HepG2 (cell line): ENCODE results near the gene DNM3. TPM values are rescaled to one million over a fixed set of nuclear protein-coding genes. Genes with fewer than 3 reads are reported as not detected.

Source experiments
- ATAC-seq: fragments of 200-7000 bp; cut with Tn5 transposase; 3 replicates; pipeline ENCODE4 v1.9.1; 2020; ENCODE audit warnings: mild to moderate bottlenecking, moderate library complexity
- BruUV-seq: library from RNA; stranded (reverse); fragments of 400-500 nt; replicated peaks from 2 replicates; lab custom pipeline; 2021; lab: Mats Ljungman, UMichigan
- CTCF ChIA-PET: fragments of 300-600 bp; formaldehyde crosslinking; extraction: SDS; loops from one replicate; lab custom pipeline; 2021; ENCODE audit warnings: low total read pairs, inconsistent platforms, low intra/inter-chr PET ratio; lab: Yijun Ruan, JAX
- POLR2A ChIA-PET: fragments of 350-600 bp; sonication (Branson Sonifier 250); formaldehyde crosslinking; loops from one replicate; lab custom pipeline; 2020; ENCODE audit warnings: antibody characterized with exemption, inconsistent platforms; lab: Yijun Ruan, JAX
- DNase-seq: peaks from one replicate; pipeline ENCODE4 v3.0.0-alpha.2; 2015; ENCODE audit warnings: low spot score
- FAIRE-seq: peaks from 3 replicates; lab custom pipeline; 2011; peaks lifted over from hg19 to GRCh38; lab: Jason Lieb, UNC
- H2AFZ ChIP-seq: one replicate; pipeline ENCODE4 v1.6.1; 2011; ENCODE audit warnings: low read length, inconsistent platforms
- H3K27ac ChIP-seq: fragments of 300-600 bp; 3 replicates; pipeline ENCODE4 v1.8.0; 2011; ENCODE audit warnings: mixed run types, mild to moderate bottlenecking, mixed read lengths, low read length, inconsistent platforms; ENCODE audit not compliant: insufficient read depth; ENCODE audit errors: extremely low read length
- H3K27me3 ChIP-seq, 2 experiments: fragments of 200-600 bp in 1 of 2; 2 replicates in 1 of 2; 3 replicates in 1 of 2; pipeline versions ENCODE4 v1.6.0 to v1.8.0; 2011; ENCODE audit warnings: low read length in 2 of 2, mild to moderate bottlenecking in 2 of 2, moderate library complexity in 2 of 2, inconsistent platforms in 1 of 2; ENCODE audit not compliant: insufficient read depth in 2 of 2, control insufficient read depth in 1 of 2
- H3K36me3 ChIP-seq, 2 experiments: fragments of 200-600 bp in 1 of 2; replicated peaks in 1 of 2; 2 replicates in 1 of 2; 3 replicates in 1 of 2; pipeline versions ENCODE4 v1.5.1 to v1.8.0; 2011; ENCODE audit warnings: low read length in 2 of 2, inconsistent platforms in 1 of 2; ENCODE audit not compliant: insufficient read depth in 2 of 2, control insufficient read depth in 1 of 2
- H3K4me1 ChIP-seq: 2 replicates; pipeline ENCODE4 v1.5.1; 2012; ENCODE audit warnings: low read length, inconsistent platforms; ENCODE audit not compliant: insufficient read depth
- H3K4me2 ChIP-seq: 2 replicates; pipeline ENCODE4 v1.6.0; 2011; ENCODE audit warnings: low read depth, low read length, inconsistent platforms
- H3K4me3 ChIP-seq, 3 experiments: fragments of 200-600 bp in 1 of 3; sonication (generic), shearing (Covaris generic) in 1 of 3; replicated peaks in 1 of 3; 2 replicates each; pipeline ENCODE4 v1.5.1; 2011 to 2016; ENCODE audit warnings: low read length in 3 of 3, inconsistent platforms in 2 of 3, low read depth in 2 of 3, mild to moderate bottlenecking in 2 of 3, control low read depth in 1 of 3, mixed read lengths in 1 of 3; ENCODE audit not compliant: insufficient read depth in 1 of 3
- H3K79me2 ChIP-seq: one replicate; pipeline ENCODE4 v1.6.1; 2011; ENCODE audit warnings: low read length, inconsistent platforms; ENCODE audit not compliant: insufficient read depth
- H3K9ac ChIP-seq: 2 replicates; pipeline ENCODE4 v1.6.0; 2011; ENCODE audit warnings: mild to moderate bottlenecking, low read depth, low read length, inconsistent platforms; ENCODE audit not compliant: insufficient read depth
- H3K9me3 ChIP-seq: 2 replicates; pipeline ENCODE4 v1.5.1; 2012; ENCODE audit warnings: mild to moderate bottlenecking, low read length
- H4K20me1 ChIP-seq: 2 replicates; pipeline ENCODE4 v1.6.0; 2011; ENCODE audit warnings: inconsistent platforms, mild to moderate bottlenecking, low read length, moderate library complexity; ENCODE audit not compliant: insufficient read depth
- ATF7-NPFF ChIP-seq: sonication (generic); formaldehyde crosslinking; IDR thresholded peaks from 2 replicates; pipeline ENCODE4 v1.8.1; 2023; ENCODE audit warnings: mild to moderate bottlenecking, low read depth, missing genetic modification reagents, moderate library complexity
- BORCS8-MEF2B ChIP-seq: sonication (generic); formaldehyde crosslinking; IDR thresholded peaks from 2 replicates; pipeline ENCODE4 v1.8.0; 2022; ENCODE audit warnings: mild to moderate bottlenecking, missing genetic modification reagents
- CTCF ChIP-seq: sonication (generic); formaldehyde crosslinking; IDR thresholded peaks from 2 replicates; pipeline ENCODE4 v1.5.0; 2020; ENCODE audit warnings: mild to moderate bottlenecking, missing genetic modification reagents, moderate library complexity
- ELF1 ChIP-seq: sonication (generic); formaldehyde crosslinking; IDR thresholded peaks from 2 replicates; pipeline ENCODE4 v1.4.0; 2020; ENCODE audit warnings: missing genetic modification reagents
- FOSL1 ChIP-seq: sonication (generic); formaldehyde crosslinking; IDR thresholded peaks from 2 replicates; pipeline ENCODE4 v1.9.0; 2021; ENCODE audit warnings: missing genetic modification reagents, borderline replicate concordance
- HOXD1 ChIP-seq: sonication (generic); formaldehyde crosslinking; IDR thresholded peaks from 2 replicates; pipeline ENCODE4 v1.5.0; 2020; ENCODE audit warnings: missing genetic modification reagents
- RXRA ChIP-seq: sonication (generic); formaldehyde crosslinking; IDR thresholded peaks from 2 replicates; pipeline ENCODE4 v1.5.1; 2020; ENCODE audit warnings: missing genetic modification reagents
- SAFB2 ChIP-seq: sonication (generic); formaldehyde crosslinking; IDR thresholded peaks from 2 replicates; pipeline ENCODE4 v1.5.1; 2020; ENCODE audit warnings: missing genetic modification reagents, low read depth, mild to moderate bottlenecking, borderline replicate concordance
- SYNCRIP ChIP-seq: fragments of 200-400 bp; formaldehyde crosslinking; IDR thresholded peaks from 2 replicates; pipeline ENCODE4 v1.6.1; 2018; ENCODE audit warnings: mild to moderate bottlenecking, low read depth, low read length; ENCODE audit not compliant: insufficient read depth
- TBL1XR1 ChIP-seq: fragments of 150-350 bp; IDR thresholded peaks from 2 replicates; pipeline ENCODE4 v1.6.1; 2014; ENCODE audit warnings: borderline replicate concordance, low read length; ENCODE audit not compliant: partially characterized antibody
- ZBTB37 ChIP-seq: sonication (generic); formaldehyde crosslinking; IDR thresholded peaks from 2 replicates; pipeline ENCODE4 v1.4.0; 2020; ENCODE audit warnings: mild to moderate bottlenecking, missing genetic modification reagents
- ZBTB44 ChIP-seq: sonication (generic); formaldehyde crosslinking; IDR thresholded peaks from 2 replicates; pipeline ENCODE4 v1.4.0; 2020; ENCODE audit warnings: missing genetic modification reagents
- ZNF660 ChIP-seq: sonication (generic); formaldehyde crosslinking; IDR thresholded peaks from 2 replicates; pipeline ENCODE4 v1.5.1; 2020; ENCODE audit warnings: mild to moderate bottlenecking, low read depth, missing genetic modification reagents, borderline replicate concordance
- ZNF713 ChIP-seq: sonication (generic); formaldehyde crosslinking; IDR thresholded peaks from 2 replicates; pipeline ENCODE4 v1.4.0; 2020; ENCODE audit warnings: mild to moderate bottlenecking, missing genetic modification reagents
- WGBS: methylation state at CpG from one replicate; pipeline ENCODE4 v1.1.6; 2017; ENCODE audit warnings: low lambda C conversion rate; 5-methylcytosine and 5-hydroxymethylcytosine counted together
- in situ Hi-C: cut with HindIII; loops from 2 replicates; pipeline ENCODE4 v1.10.0; 2017; ENCODE audit warnings: low pct_unique_long_range_greater_than_20kb; ENCODE audit not compliant: extremely low pct_ligation_motif_present
- intact Hi-C: fragments of 100-400 bp; cut with micrococcal nuclease; formaldehyde crosslinking; loops from one replicate; pipeline ENCODE4 v1.10.0; 2022; ENCODE audit not compliant: unreplicated experiment
- polyA plus RNA-seq, 8 experiments: library from polyadenylated mRNA; depleted of rRNA in 3 of 8; stranded (reverse) in 7 of 8; unstranded in 1 of 8; fragments of >200 nt; fragmentation: Illumina TruSeq in 4 of 8; extraction: Trizol in 4 of 8; gene quantifications; 2 replicates each; pipeline versions ENCODE4 v1.2.1 to v1.2.3, GENCODE V29; 2011 to 2016; ENCODE audit warnings: low read depth in 4 of 8, missing spikeins in 1 of 8, mixed read lengths in 1 of 8; ENCODE audit not compliant: insufficient read depth in 1 of 8
- total RNA-seq, 5 experiments: library from RNA; depleted of rRNA; stranded (reverse); fragments of >200 nt; fragmentation: Illumina TruSeq; extraction: Trizol; gene quantifications; 2 replicates each; pipeline ENCODE4 v1.2.3, GENCODE V29; 2016; ENCODE audit warnings: low read depth in 1 of 5

Gene DNM3
- total and polyA plus RNA-seq, 2 of the 13 experiments (the other 11 are each of a cell fraction or from before 2014, with no cell fraction given): 0.05 TPM; not detected in 1

- in situ Hi-C loops (no loop called here), intact Hi-C loops (no loop called here)
- H2AFZ ChIP-seq: no peak overlapping the region
- TF ChIP-seq FOSL1 (CRISPR knock-in tag) (no peak), ATF7-NPFF (CRISPR knock-in tag) (no peak), ZNF660 (CRISPR knock-in tag) (no peak), ZNF713 (CRISPR knock-in tag) (no peak), ZBTB37 (CRISPR knock-in tag) (no peak), HOXD1 (no peak), ELF1 (no peak), BORCS8-MEF2B (CRISPR knock-in tag) (no peak)
- no peaks in the 10 kb centered on the region for H3K4me1 ChIP-seq
- H3K27me3 ChIP-seq: no peaks in the 10 kb centered on the region
- H3K79me2 ChIP-seq: no peaks in the 10 kb centered on the region
- no peaks in the 10 kb centered on the region for H3K36me3 ChIP-seq
- H3K4me3 ChIP-seq: no peak overlapping the region
- no peak overlapping the region for H3K4me2 ChIP-seq
- CTCF ChIA-PET: no interaction called here
- FAIRE-seq (no peak), DNase-seq (no peak), ATAC-seq (no peak)
- H3K27ac ChIP-seq: no peak overlapping the region
- BruUV-seq: no TSS peak
- WGBS: 53% methylated on average over 2 of the region's 2 CpGs
- H3K9me3 ChIP-seq: no peaks in the 10 kb centered on the region
- no peak overlapping the region for H3K9ac ChIP-seq
- H4K20me1 ChIP-seq: no peaks in the 10 kb centered on the region
- POLR2A ChIA-PET: no interaction called here
These were observed 570.6 kb downstream of the DNM3 start for GRCh38 chr1:172411791-172412338.

GRCh38 chr1:172414331-172414730, 573.0 kb downstream of the DNM3 start:
- H3K79me2 ChIP-seq: no peaks in the 10 kb centered on the region
- no peaks in the 10 kb centered on the region for H3K9me3 ChIP-seq
- H3K36me3 ChIP-seq: no peaks in the 10 kb centered on the region
- no peak overlapping the region for H3K9ac ChIP-seq
- H3K27me3 ChIP-seq: no peaks in the 10 kb centered on the region
- H3K4me1 ChIP-seq: no peaks in the 10 kb centered on the region
- H4K20me1 ChIP-seq: no peaks in the 10 kb centered on the region
- ATAC-seq (no peak), DNase-seq (no peak), FAIRE-seq (no peak)
- H3K4me2 ChIP-seq: no peak overlapping the region
- in situ Hi-C loops (no loop called here), intact Hi-C loops (no loop called here)
- CTCF ChIA-PET: no interaction called here
- no peak overlapping the region for H2AFZ ChIP-seq
- H3K4me3 ChIP-seq: no peak overlapping the region
- POLR2A ChIA-PET: no interaction called here
- no peak overlapping the region for H3K27ac ChIP-seq
- no TSS peak for BruUV-seq
- TF ChIP-seq RXRA (CRISPR knock-in tag) (no peak), SYNCRIP (no peak), SAFB2 (CRISPR knock-in tag) (no peak), ZBTB44 (CRISPR knock-in tag) (no peak), CTCF (CRISPR knock-in tag) (no peak), TBL1XR1 (no peak)
